ENCODE data around the gene TRDN.
A peak's percentile ranks its signal among the peaks of the same experiment; 100 is the strongest.

TRDN gene, protein sequence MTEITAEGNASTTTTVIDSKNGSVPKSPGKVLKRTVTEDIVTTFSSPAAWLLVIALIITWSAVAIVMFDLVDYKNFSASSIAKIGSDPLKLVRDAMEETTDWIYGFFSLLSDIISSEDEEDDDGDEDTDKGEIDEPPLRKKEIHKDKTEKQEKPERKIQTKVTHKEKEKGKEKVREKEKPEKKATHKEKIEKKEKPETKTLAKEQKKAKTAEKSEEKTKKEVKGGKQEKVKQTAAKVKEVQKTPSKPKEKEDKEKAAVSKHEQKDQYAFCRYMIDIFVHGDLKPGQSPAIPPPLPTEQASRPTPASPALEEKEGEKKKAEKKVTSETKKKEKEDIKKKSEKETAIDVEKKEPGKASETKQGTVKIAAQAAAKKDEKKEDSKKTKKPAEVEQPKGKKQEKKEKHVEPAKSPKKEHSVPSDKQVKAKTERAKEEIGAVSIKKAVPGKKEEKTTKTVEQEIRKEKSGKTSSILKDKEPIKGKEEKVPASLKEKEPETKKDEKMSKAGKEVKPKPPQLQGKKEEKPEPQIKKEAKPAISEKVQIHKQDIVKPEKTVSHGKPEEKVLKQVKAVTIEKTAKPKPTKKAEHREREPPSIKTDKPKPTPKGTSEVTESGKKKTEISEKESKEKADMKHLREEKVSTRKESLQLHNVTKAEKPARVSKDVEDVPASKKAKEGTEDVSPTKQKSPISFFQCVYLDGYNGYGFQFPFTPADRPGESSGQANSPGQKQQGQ

DNA sequence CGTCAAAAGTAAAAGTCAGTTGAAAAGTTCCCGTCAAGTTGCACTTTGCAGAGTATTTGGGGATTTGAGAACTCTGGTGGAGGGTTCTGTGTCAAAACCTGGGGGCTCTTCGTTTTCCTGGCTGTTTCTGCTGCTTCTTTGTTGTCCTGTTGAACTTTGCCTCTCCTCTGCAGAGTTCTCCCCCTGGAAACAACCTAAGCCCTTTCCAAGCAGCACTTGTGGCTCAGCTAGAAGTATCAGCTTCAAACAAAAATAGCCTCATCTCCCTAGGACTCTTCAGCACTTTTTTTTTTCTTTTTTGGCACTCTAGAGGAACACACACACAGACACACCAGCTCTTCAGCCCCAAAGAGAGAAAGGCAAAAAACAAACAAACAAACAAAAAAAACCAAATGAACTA is at the start of gene TRDN:
TRDN (minus strand) TSS at position 169 of the 400 bp plus-strand sequence. CDS start 175 bp downstream, outside the sequence.
- no peak for DNase-seq (ENCODE audit: low spot score)

DNA sequence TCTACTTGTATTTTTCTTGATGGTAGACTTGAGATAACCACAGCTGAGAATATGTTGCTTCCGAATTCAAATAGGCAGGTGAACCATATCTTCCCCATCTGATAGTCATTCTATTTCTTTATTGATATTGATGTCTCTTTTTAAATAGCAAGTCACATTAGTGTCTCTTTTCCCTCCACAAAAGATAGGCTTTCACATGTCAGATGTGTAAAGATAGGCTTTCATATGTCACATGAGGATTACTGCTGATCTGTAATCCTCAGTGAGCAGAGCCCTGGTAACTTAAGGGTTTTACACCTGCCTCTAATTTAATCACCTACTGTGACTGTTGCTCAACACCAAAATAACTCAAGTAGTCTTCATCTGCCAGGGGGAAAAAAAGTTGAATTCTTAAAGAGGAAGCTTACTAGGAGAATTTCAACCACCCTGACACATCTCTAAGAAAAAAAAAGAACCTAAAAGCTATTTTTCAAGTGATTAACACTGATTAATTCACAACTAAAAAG is 45.3 kb upstream of the TRDN start:
- DNase-seq (ENCODE audit: low spot score) = no peak

- no peak for DNase-seq (ENCODE audit: low spot score)
These were observed 41.1 kb upstream of the TRDN start for GRCh38 chr6:123677897-123678296.

- no peak for DNase-seq (ENCODE audit: low spot score)
These were observed 40.0 kb upstream of the TRDN start for GRCh38 chr6:123676793-123677192.

GRCh38 chr6:123668965-123669591 is 32.3 kb upstream of the TRDN start:
- DNase-seq (ENCODE audit: low spot score) = no peak

- DNase-seq (ENCODE audit: low spot score) = no peak
These were observed 31.3 kb upstream of the TRDN start for GRCh38 chr6:123668063-123668462.

DNA sequence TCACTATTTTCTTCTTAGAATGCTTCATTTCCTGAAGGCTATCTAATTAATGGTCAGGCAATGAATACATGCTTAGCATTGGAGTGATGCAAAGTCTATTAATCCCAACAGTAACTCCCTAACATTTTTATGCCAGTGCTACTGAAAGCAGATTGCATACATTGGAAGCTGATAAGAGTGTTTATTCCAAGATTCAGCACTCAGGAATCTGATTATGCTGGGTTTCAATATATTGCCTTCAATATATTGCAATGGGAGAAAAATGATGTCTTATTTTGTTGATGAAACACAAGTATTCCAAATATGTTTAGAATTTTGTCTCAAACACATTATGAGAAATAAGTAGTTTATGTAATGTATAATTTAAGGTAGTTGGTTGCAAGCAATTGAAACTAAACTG is 26.7 kb upstream of the TRDN start:
- DNase-seq (ENCODE audit: low spot score) = no peak

GRCh38 chr6:123662757-123663156 is 26.0 kb upstream of the TRDN start:
- no peak for DNase-seq (ENCODE audit: low spot score)

- DNase-seq (ENCODE audit: low spot score) = no peak
These were observed 24.5 kb upstream of the TRDN start for GRCh38 chr6:123661105-123661891.

DNA sequence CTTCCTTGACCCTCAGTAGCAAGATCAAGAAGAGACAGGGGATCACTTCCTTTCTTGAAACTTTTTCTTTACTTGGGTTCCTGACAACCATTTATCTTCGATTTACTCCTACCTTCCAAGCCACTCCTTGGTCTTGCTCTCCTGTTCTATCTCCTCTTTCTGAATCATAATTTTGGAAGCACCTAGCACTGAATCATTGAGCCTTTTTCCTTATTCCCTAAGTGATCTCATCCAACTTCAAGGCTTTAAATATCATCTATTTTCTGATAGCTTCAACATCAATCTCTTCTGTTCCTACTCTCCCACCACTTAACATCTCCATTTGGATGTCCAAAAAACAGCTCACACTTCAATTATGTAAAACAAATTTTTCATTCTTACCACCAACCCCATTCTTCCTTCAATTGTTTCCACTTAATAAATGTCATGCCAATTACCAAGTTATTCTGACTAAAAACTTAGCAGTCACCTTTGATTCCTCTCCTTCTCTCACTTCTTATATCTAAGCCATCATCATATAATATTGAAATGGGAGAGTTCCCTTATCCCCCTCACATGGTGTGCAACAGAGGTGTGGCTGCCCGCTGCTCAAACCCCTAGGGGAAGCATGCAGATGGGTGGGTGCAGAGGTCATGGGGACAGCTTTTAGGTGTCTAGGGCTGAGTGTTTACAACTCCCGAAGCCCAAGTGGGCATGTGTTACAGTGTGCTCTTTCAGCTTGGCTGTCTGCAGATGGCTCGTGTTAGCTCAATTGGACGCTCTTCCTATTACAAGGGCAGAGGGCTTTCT is 23.4 kb upstream of the TRDN start:
- no peak for DNase-seq (ENCODE audit: low spot score)

DNA sequence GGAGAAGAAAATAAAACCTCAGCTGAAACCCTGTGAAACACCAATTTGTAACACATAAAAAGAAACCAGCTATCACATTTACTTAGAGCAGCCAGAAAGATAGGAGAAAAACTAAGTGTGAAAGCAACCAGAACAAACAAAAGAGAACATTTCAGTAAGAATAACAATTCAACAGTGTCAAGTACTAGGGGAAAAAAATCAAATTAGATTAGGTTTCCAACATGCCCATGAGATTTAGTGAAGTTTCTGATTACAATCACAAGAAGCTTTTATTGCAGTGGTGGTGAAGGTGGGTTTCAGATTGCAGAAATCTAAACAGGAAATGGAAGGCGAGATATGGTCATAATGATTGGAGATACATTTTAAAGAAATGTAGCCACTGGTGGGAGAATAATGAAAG is 22.1 kb upstream of the TRDN start:
- DNase-seq (ENCODE audit: low spot score) = no peak

DNA sequence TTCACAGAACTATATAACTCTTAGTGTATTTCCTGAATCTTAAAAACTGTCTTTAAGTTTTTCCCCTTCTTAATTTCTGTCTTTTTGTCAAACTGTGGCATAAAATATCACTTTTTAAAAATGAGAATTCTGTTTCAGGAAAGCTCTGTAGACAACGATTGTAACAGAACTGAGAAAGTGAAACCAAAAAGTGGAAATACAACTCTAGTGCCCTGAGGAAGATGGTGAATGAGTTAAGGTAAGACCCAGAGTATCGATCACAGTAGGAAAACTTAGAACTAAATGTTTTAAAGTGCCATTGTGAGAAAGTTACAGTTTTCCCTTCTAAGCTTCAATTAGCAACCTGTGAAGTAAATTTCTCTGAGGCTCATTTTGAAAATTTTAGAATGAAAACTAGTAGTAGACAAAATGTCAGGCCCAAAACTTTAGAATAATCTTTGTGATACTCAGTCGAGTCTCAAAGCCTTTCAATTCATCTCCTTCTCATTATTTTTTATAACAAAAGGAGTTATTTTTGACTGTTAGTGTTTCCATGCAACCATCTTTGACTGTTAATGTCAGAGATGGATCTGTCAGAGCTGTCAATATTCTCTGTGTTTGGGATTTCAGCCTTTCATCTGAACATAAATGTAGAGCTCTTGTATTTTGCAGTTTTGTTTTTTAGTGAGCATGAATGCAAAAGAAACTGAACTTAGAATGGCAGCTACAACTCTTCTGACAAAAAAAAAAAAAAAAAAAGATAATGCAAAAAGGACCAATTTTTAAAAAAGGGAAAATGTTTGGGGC is 19.0 kb upstream of the TRDN start:
- no peak for DNase-seq (ENCODE audit: low spot score)

DNA sequence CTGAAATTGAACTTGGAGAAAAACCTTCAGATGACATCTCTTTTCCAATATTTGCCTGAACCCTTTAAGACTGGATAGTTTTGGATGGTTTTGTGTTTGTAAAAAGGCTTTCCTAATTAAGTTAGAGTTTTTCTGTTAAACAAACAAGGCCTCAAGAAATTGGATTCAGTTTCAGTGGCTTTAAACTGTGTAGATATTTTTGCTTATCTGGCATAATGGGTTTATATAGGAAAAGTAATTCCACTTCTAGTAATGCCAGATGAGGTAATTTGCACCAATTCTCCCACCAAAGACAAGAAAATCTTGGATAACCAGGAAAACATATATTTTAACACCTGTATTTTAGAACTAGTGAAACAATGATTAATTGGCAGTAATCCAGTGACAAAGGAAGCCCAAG is 12.0 kb upstream of the TRDN start:
- DNase-seq (ENCODE audit: low spot score) = no peak

- no peak for DNase-seq (ENCODE audit: low spot score)
These were observed 11.3 kb upstream of the TRDN start for GRCh38 chr6:123648020-123648580.

DNA sequence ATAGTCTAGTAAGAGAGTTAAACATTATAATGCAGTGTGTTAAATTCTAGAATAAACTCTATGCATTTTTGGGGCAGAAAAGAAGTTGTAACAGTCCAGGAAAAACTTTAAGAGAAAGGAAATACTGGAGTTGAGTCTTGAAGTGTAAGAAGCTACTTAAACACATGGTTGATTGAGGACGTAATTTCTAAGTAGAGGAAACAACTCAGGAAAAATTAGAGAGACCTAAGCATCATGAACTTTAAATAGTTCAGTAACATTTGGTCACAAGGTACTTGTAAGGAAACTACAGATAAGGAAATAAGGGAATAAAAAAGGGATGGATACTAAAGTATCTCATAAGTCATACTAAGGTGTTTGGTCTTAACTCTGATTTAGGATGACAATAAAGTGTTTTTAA is 4.7 kb upstream of the TRDN start:
- no peak for DNase-seq (ENCODE audit: low spot score)

DNA sequence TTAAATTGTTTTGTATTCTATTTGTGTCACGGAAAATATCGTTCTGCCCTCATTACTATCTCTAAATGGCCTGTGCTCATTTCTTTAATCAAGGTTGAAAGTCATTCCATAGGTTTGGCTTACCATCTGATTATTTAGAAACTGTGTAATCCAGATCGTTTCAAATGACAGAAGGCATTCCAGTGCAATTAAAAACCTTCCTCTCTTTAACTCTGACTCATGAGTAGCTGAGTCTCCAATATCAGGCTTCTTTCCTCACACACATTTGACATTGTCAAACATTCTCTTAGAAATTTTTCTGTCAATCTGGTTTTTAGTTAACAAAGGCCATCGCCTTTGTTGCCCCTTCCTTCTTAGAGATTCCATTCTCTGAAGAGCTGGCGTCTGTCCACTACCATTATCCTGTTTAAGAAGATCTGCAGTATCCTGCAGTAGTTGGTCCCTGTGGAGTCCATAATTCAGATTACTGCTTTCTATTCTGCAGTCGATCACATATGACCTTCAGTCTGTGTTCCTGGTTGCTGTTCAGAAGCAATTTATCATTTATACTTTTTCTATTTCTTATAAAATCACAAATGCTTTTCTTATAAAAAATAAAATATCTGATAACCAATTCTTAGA is 3.9 kb upstream of the TRDN start:
- no peak for DNase-seq (ENCODE audit: low spot score)

DNA sequence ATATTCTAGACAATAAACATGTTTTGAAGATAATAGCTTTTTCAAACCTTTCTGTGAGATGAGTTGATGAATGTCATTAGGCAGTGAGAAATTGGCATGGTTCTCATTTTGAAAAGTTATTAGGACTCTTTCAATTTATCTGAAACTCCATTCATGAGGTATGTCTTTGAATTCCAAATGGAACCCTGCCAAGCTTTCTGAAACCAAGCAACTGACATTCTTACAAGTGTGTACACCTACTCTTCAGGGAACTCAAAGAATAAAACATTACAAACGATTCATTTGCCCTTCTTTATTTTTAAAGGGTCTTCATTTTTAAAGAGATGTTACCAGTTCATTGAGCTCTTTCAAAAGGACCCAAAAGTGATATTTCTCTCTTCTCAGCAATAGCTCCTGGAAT is 2.1 kb upstream of the TRDN start:
- DNase-seq (ENCODE audit: low spot score) = peak; percentile 12

DNA sequence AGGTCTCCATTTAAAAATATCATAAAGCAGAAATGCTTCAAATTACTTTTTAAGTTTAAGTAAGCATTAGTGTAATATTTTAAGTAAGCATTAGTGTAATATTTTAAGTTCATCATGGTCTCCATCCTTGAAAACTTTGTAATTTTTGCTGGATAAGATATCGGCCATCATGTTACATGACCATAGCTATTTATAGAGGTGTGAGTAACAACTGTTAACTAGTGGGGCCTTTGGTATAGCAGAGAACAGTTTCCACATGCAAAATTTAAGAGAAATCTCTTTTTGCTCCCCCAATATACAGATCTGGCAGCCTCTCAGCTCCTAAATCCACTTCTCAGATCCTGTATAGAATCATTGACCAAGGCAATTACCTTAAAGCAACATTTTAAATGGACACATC is 468 bp downstream of the TRDN start:
- no peak for DNase-seq (ENCODE audit: low spot score)

GRCh38 chr6:123635567-123635966 is 1.2 kb downstream of the TRDN start:
- DNase-seq (ENCODE audit: low spot score) = no peak

- no peak for DNase-seq (ENCODE audit: low spot score)
These were observed 1.6 kb downstream of the TRDN start for GRCh38 chr6:123635144-123635543.
